ENCODE data around the gene RCAN3. TPM values are rescaled to one million over a fixed set of nuclear protein-coding genes. Genes with fewer than 3 reads are reported as not detected.
"Not testable (repeated sequence)": the region's sequence is repeated elsewhere in the genome, so short reads cannot be mapped to it uniquely, and the experiment has no call there.

RCAN3 gene
- total and polyA plus RNA-seq, 2 experiments from 2014 or later = 6.2 to 10.1 TPM

DNA sequence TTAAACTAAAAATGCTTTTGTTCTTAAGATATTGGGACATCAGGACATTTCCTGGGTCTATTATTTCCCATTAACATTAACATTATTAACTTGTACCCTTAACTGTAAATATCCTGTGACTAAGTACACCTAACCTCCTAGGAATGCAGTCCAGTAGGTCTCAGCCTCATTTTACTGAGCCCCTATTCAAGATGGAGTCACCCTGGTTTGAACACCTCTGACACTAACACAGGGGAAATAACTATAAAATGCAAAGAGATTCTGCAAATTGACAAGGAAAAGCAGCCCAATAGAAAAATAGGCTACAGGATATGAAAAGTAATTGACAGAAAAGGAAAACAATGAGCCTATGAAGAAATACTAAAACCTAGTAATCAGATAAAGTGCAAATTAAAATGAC, 41.6 kb downstream of the RCAN3 start:
- no peaks in the 10 kb centered on the region for H3K27me3 ChIP-seq

DNA sequence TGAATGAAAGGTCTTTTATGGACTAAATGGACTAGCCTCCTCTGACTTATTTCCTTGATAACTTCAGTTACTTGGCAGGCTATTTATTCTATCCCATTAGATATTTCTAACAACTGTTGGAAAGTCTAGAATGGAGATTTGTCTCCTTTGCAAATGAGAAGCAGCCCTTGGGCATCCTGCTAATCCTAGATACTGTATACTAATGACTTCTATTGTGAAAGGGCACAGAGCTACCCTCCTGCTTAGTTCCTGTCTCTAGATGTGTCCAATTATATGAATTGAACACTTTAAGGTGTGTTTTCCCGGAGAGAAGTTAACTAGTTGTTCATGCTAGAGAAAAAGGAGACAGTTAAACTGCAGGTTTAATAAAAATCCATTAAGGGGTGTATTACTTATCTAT, 43.0 kb downstream of the RCAN3 start:
- no peaks in the 10 kb centered on the region for H3K9me2 ChIP-seq (replicated peaks; ENCODE audit: insufficient read depth)
- H3K27ac ChIP-seq = no peak overlapping the region
- H3K36me3 ChIP-seq (replicated peaks; ENCODE audit: insufficient read depth, low read depth) = no peaks in the 10 kb centered on the region
- TF ChIP-seq EZH2phosphoT487 (IDR thresholded peaks at IDR 0.05; ENCODE audit: low read depth, severe bottlenecking, unreplicated experiment) (no peak), EZH2 (IDR thresholded peaks at IDR 0.05; ENCODE audit: borderline replicate concordance) (no peak)
- TF ChIP-seq, protein P1, sequence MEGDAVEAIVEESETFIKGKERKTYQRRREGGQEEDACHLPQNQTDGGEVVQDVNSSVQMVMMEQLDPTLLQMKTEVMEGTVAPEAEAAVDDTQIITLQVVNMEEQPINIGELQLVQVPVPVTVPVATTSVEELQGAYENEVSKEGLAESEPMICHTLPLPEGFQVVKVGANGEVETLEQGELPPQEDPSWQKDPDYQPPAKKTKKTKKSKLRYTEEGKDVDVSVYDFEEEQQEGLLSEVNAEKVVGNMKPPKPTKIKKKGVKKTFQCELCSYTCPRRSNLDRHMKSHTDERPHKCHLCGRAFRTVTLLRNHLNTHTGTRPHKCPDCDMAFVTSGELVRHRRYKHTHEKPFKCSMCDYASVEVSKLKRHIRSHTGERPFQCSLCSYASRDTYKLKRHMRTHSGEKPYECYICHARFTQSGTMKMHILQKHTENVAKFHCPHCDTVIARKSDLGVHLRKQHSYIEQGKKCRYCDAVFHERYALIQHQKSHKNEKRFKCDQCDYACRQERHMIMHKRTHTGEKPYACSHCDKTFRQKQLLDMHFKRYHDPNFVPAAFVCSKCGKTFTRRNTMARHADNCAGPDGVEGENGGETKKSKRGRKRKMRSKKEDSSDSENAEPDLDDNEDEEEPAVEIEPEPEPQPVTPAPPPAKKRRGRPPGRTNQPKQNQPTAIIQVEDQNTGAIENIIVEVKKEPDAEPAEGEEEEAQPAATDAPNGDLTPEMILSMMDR (IDR thresholded peaks at IDR 0.05; ENCODE audit: poor library complexity) = no peak
- no peak overlapping the region for H3K4me3 ChIP-seq
- H3K4me1 ChIP-seq (ENCODE audit: insufficient read depth) = peaks cover 9% of the 10 kb centered on the region
- WGBS (ENCODE audit: low lambda C conversion rate, missing lambda C conversion rate) = 67% methylated on average over 1 of the region's 1 CpG
- no peaks in the 10 kb centered on the region for H3K79me2 ChIP-seq
- no peaks in the 10 kb centered on the region for H3K27me3 ChIP-seq
- no peaks in the 10 kb centered on the region for H3K9me3 ChIP-seq (ENCODE audit: low read depth)
- H3K4me2 ChIP-seq = no peak overlapping the region
- DNase-seq (ENCODE audit: low spot score) = no peak
- no peak overlapping the region for H2AFZ ChIP-seq
- H4K20me1 ChIP-seq (ENCODE audit: insufficient read depth, poor library complexity, severe bottlenecking) = no peaks in the 10 kb centered on the region

More for the DNA sequence above, 41.6 kb downstream of the RCAN3 start:
- Histone ChIP-seq H2AFZ (no peak overlapping the region), H3K27ac (no peak overlapping the region), H3K36me3 (replicated peaks; ENCODE audit: insufficient read depth, low read depth) (no peaks in the 10 kb centered on the region), H3K4me2 (no peak overlapping the region), H3K9me2 (replicated peaks; ENCODE audit: insufficient read depth) (no peaks in the 10 kb centered on the region), H3K4me3 (no peak overlapping the region), H3K4me1 (ENCODE audit: insufficient read depth) (peaks cover 18% of the 10 kb centered on the region), H3K9me3 (ENCODE audit: low read depth) (no peaks in the 10 kb centered on the region), H3K79me2 (no peaks in the 10 kb centered on the region), H4K20me1 (ENCODE audit: insufficient read depth, poor library complexity, severe bottlenecking) (no peaks in the 10 kb centered on the region)
- no peak for DNase-seq (ENCODE audit: low spot score)
- TF ChIP-seq, protein P1 (IDR thresholded peaks at IDR 0.05; ENCODE audit: poor library complexity) = no peak
- TF ChIP-seq EZH2 (IDR thresholded peaks at IDR 0.05; ENCODE audit: borderline replicate concordance) = no peak
- no peak for TF ChIP-seq EZH2phosphoT487 (IDR thresholded peaks at IDR 0.05; ENCODE audit: low read depth, severe bottlenecking, unreplicated experiment)

DNA sequence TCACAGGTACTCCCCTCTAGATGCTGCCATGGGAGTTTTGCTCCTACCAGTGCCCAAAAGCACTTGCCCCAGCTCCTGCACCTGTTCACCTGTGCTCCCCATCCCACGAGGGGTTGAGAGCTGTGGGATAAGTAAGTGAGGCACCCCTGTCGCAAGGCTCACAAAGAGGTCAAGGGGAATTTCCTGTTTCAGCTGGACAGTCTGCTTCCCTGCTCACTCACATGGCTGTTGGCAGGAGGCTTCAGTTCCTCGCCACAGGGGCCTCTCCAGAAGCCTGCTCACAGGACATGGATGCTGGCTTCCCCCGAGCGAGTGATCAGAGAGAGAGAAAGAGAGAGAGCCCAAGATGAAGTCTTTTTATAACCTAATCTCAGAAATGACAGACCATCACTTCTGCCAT, 44.6 kb downstream of the RCAN3 start:
- peaks cover 10% of the 10 kb centered on the region for H3K4me1 ChIP-seq (ENCODE audit: insufficient read depth)
- 76% methylated on average over 5 of the region's 5 CpGs for WGBS (ENCODE audit: low lambda C conversion rate, missing lambda C conversion rate)
- H3K79me2 ChIP-seq = no peaks in the 10 kb centered on the region
- no peaks in the 10 kb centered on the region for H3K36me3 ChIP-seq (replicated peaks; ENCODE audit: insufficient read depth, low read depth)
- no peaks in the 10 kb centered on the region for H3K9me2 ChIP-seq (replicated peaks; ENCODE audit: insufficient read depth)
- TF ChIP-seq EZH2phosphoT487 (IDR thresholded peaks at IDR 0.05; ENCODE audit: low read depth, severe bottlenecking, unreplicated experiment) = no peak
- no peak for TF ChIP-seq EZH2 (IDR thresholded peaks at IDR 0.05; ENCODE audit: borderline replicate concordance)
- TF ChIP-seq, protein P1 (IDR thresholded peaks at IDR 0.05; ENCODE audit: poor library complexity) = no peak
- H3K4me2 ChIP-seq = no peak overlapping the region
- H3K4me3 ChIP-seq = no peak overlapping the region
- DNase-seq (ENCODE audit: low spot score) = no peak
- no peaks in the 10 kb centered on the region for H3K27me3 ChIP-seq
- H3K9me3 ChIP-seq (ENCODE audit: low read depth) = no peaks in the 10 kb centered on the region
- H3K27ac ChIP-seq = no peak overlapping the region
- H2AFZ ChIP-seq = no peak overlapping the region
- H4K20me1 ChIP-seq (ENCODE audit: insufficient read depth, poor library complexity, severe bottlenecking) = no peaks in the 10 kb centered on the region

DNA sequence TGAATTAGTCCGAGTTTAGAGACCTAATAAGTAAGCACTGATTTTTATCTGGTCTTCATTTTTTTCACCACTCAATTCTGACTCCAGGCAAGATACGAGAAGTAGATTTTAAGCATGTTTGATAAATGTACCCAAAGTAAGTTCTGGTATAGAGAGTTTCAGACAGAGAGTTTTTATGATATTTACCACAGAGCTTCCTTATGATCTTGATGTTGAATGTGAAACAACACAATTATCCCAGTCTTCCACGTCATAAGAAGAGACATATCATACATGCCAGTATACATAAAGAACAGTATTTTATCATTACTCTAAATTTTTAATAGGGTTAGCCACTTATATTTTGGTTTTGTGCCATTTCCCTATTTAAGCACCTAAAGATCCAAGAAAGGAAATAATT, 45.4 kb downstream of the RCAN3 start:
- Histone ChIP-seq H2AFZ (no peak overlapping the region), H3K9me2 (replicated peaks; ENCODE audit: insufficient read depth) (no peaks in the 10 kb centered on the region), H3K9me3 (ENCODE audit: low read depth) (no peaks in the 10 kb centered on the region), H3K27ac (no peak overlapping the region), H3K4me2 (no peak overlapping the region), H4K20me1 (ENCODE audit: insufficient read depth, poor library complexity, severe bottlenecking) (no peaks in the 10 kb centered on the region), H3K36me3 (replicated peaks; ENCODE audit: insufficient read depth, low read depth) (no peaks in the 10 kb centered on the region), H3K79me2 (no peaks in the 10 kb centered on the region), H3K27me3 (no peaks in the 10 kb centered on the region), H3K4me3 (no peak overlapping the region), H3K4me1 (ENCODE audit: insufficient read depth) (peaks cover 14% of the 10 kb centered on the region)
- no peak for DNase-seq (ENCODE audit: low spot score)
- TF ChIP-seq EZH2 (IDR thresholded peaks at IDR 0.05; ENCODE audit: borderline replicate concordance) (no peak), EZH2phosphoT487 (IDR thresholded peaks at IDR 0.05; ENCODE audit: low read depth, severe bottlenecking, unreplicated experiment) (no peak)
- TF ChIP-seq, protein P1 (IDR thresholded peaks at IDR 0.05; ENCODE audit: poor library complexity) = no peak
- 88% methylated on average over 3 of the region's 3 CpGs for WGBS (ENCODE audit: low lambda C conversion rate, missing lambda C conversion rate)

DNA sequence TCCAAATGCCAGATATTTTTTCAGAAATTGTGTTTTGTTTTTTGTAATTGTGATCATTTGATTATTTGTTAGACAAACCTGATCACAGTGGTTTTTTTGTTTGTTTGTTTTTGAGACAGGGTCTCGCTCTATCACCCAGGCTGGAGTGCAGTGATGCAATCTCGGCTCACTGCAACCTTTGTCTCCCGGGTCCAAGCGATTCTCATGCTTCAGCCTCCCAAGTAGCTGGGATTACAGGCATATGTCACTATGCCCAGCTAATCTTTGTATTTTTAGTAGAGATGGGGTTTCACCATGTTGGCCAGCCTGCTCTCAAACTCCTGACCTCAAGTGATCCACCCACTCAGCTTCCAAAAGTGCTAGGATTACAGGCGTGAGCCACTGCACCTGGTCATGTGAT, 46.6 kb downstream of the RCAN3 start:
- not testable (repeated sequence) for H3K9me2 ChIP-seq (replicated peaks; ENCODE audit: insufficient read depth); H3K9me3 ChIP-seq (ENCODE audit: low read depth); DNase-seq (ENCODE audit: low spot score); H3K36me3 ChIP-seq (replicated peaks; ENCODE audit: insufficient read depth, low read depth); H3K27me3 ChIP-seq; H2AFZ ChIP-seq; H3K4me2 ChIP-seq; H4K20me1 ChIP-seq (ENCODE audit: insufficient read depth, poor library complexity, severe bottlenecking); H3K4me3 ChIP-seq; H3K79me2 ChIP-seq; H3K27ac ChIP-seq
- 59% methylated on average over 5 of the region's 5 CpGs for WGBS (ENCODE audit: low lambda C conversion rate, missing lambda C conversion rate)
- H3K4me1 ChIP-seq (ENCODE audit: insufficient read depth) = peaks cover 14% of the 10 kb centered on the region
